SK-N-MC (cell line): ENCODE results near the gene LTBP2.

Source experiments
- EZH2 ChIP-seq: fragments of 200-600 bp; sonication (generic); IDR thresholded peaks from one replicate; pipeline ENCODE4 v1.6.1; 2017; ENCODE audit warnings: antibody characterized with exemption
- POLR2AphosphoS5 ChIP-seq: IDR thresholded peaks from 2 replicates; pipeline ENCODE4 v1.6.1; 2012; ENCODE audit warnings: mild to moderate bottlenecking, low read depth, low read length, borderline replicate concordance

DNA sequence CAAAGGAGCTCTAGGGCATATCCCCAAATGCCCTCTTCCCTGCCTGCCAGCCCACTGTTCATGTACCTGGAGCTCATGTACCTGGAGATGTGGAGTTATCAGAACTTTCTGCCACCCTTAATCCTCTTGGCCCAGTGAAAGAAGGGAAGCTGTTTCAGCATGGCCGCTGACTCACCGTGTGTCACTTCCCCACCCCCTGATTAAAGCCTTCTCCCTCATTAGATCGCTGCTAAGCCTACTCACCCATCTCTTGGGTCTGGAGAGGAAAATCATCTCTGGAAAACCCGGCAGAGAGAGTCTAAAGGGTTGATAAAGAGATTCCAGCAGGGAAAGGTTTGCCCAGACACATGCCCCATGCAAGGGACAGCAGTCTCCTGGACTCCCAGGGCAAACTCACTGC, 4.5 kb upstream of the LTBP2 start:
- no peak for TF ChIP-seq EZH2
- no peak for TF ChIP-seq POLR2AphosphoS5
